Fibroblast of lung (primary cell): ENCODE results near the gene TRIM46.

ENCODE experiments used
- CTCF ChIP-seq, 2 donors: IDR thresholded peaks in 1 of 2; conservative IDR thresholded peaks in 1 of 2; 1 replicate in 1 of 2; 2 replicates in 1 of 2; pipeline ENCODE4 v1.5.1; 2011 to 2012; ENCODE audit warnings: low read length in 2 of 2, control low read depth in 1 of 2, inconsistent platforms in 1 of 2, low read depth in 1 of 2, mild to moderate bottlenecking in 1 of 2
- EZH2 ChIP-seq: IDR thresholded peaks from 2 replicates; pipeline ENCODE4 v1.5.1; 2012; ENCODE audit warnings: low read length, control low read depth, mild to moderate bottlenecking; ENCODE audit errors: missing control alignments

GRCh38 chr1:155174324-155175280 lies 953 bp downstream of the TRIM46 start:
- TF ChIP-seq CTCF (conservative IDR thresholded peaks at IDR 0.05 in 1 of 2, IDR thresholded peaks at IDR 0.05 in 1 of 2; ENCODE audit: low read depth in 1 of 2, low read length in 2 of 2) (no peak), EZH2 (no peak)
